Endothelial cell (in vitro differentiated cells): ENCODE measurements around the gene MAGEE2. TPM values are rescaled to one million over a fixed set of nuclear protein-coding genes. Genes with fewer than 3 reads are reported as not detected.
"Not testable (repeated sequence)": the region's sequence is repeated elsewhere in the genome, so short reads cannot be mapped to it uniquely, and the experiment has no call there.

ENCODE experiments used
- DNase-seq: peaks from one replicate; pipeline ENCODE4 v3.0.0; 2021; ENCODE audit warnings: low spot score
- H3K27ac Mint-ChIP-seq: one replicate; pipeline ENCODE4 v1.8.0; 2021; ENCODE audit warnings: mixed read lengths, inconsistent platforms; ENCODE audit not compliant: unreplicated experiment
- H3K27me3 Mint-ChIP-seq: one replicate; pipeline ENCODE4 v1.8.0; 2021; ENCODE audit warnings: mild to moderate bottlenecking, moderate library complexity, mixed read lengths, inconsistent platforms; ENCODE audit not compliant: unreplicated experiment
- H3K36me3 Mint-ChIP-seq: one replicate; pipeline ENCODE4 v1.8.0; 2021; ENCODE audit warnings: mild to moderate bottlenecking, low read depth, mixed read lengths, inconsistent platforms; ENCODE audit not compliant: unreplicated experiment
- H3K4me1 Mint-ChIP-seq: one replicate; pipeline ENCODE4 v1.8.0; 2021; ENCODE audit warnings: mild to moderate bottlenecking, mixed read lengths, inconsistent platforms; ENCODE audit not compliant: unreplicated experiment
- H3K4me3 Mint-ChIP-seq: one replicate; pipeline ENCODE4 v1.8.0; 2021; ENCODE audit warnings: mild to moderate bottlenecking, mixed read lengths, inconsistent platforms; ENCODE audit not compliant: unreplicated experiment
- H3K9me3 Mint-ChIP-seq: one replicate; pipeline ENCODE4 v1.8.0; 2021; ENCODE audit warnings: mixed read lengths, inconsistent platforms; ENCODE audit not compliant: unreplicated experiment
- long read RNA-seq: library from polyadenylated mRNA; unstranded; transcript quantifications from one replicate; pipeline ENCODE4 v2.0.0, GENCODE V29; 2020; ENCODE audit not compliant: unreplicated experiment
- total RNA-seq: library from RNA; stranded (reverse); fragmentation: NEBNext Ultra II Directional; extraction: Animal tissue kit (Norgen Biotek cat#: 25700); gene quantifications from one replicate; pipeline ENCODE4 v1.2.1, GENCODE V29; 2021; ENCODE audit not compliant: unreplicated experiment
- TF ChIP-seq, protein P1 (sequence below): fragments of 200-600 bp; sonication (generic); IDR thresholded peaks from one replicate; pipeline ENCODE4 v1.5.0; 2021; ENCODE audit warnings: antibody characterized with exemption; ENCODE audit not compliant: unreplicated experiment

The MAGEE2 gene, protein sequence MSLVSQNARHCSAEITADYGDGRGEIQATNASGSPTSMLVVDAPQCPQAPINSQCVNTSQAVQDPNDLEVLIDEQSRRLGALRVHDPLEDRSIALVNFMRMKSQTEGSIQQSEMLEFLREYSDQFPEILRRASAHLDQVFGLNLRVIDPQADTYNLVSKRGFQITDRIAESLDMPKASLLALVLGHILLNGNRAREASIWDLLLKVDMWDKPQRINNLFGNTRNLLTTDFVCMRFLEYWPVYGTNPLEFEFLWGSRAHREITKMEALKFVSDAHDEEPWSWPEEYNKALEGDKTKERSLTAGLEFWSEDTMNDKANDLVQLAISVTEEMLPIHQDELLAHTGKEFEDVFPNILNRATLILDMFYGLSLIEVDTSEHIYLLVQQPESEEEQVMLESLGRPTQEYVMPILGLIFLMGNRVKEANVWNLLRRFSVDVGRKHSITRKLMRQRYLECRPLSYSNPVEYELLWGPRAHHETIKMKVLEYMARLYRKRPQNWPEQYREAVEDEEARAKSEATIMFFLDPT
- total RNA-seq = not detected
- long read RNA-seq = 0 reads

DNA sequence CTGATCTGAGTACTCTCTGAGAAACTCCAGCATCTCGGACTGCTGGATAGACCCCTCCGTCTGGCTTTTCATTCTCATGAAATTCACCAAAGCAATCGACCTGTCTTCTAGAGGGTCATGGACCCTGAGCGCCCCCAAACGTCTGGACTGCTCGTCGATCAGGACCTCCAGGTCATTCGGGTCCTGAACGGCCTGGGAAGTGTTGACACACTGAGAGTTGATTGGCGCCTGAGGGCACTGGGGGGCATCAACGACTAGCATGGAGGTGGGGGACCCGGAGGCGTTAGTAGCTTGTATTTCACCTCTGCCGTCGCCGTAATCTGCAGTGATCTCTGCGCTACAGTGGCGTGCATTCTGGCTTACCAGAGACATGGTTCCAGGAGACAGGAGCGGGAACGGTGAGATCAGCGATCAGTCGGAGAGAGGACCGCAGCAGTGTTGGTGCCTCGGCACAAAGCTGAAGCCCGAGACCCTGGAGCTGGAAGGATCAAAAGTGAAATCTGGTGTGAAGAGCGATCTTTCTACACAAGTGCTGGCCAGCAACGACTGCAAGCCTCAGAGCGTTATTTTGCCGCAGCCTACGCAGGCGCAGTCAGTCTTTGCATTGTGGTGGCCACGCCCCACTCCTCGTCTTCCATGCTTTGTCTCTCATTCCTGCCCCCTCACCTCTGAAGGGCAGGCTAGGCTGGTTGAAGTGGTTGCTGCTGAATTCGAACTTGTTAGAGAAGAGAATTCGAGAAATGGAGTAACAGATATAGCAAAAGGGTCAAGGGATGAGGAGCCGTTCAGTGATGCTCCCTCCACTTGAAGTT, at the start of gene MAGEE2:
TSS of gene MAGEE2 (minus strand) at position 575 of the 812 bp plus-strand sequence. CDS start at position 372, 203 bp downstream.
- no peak for DNase-seq
- no peaks in the 10 kb centered on the region for H3K36me3 Mint-ChIP-seq
- H3K4me3 Mint-ChIP-seq = no peak within 1 kb of the TSS
- TF ChIP-seq, protein P1, sequence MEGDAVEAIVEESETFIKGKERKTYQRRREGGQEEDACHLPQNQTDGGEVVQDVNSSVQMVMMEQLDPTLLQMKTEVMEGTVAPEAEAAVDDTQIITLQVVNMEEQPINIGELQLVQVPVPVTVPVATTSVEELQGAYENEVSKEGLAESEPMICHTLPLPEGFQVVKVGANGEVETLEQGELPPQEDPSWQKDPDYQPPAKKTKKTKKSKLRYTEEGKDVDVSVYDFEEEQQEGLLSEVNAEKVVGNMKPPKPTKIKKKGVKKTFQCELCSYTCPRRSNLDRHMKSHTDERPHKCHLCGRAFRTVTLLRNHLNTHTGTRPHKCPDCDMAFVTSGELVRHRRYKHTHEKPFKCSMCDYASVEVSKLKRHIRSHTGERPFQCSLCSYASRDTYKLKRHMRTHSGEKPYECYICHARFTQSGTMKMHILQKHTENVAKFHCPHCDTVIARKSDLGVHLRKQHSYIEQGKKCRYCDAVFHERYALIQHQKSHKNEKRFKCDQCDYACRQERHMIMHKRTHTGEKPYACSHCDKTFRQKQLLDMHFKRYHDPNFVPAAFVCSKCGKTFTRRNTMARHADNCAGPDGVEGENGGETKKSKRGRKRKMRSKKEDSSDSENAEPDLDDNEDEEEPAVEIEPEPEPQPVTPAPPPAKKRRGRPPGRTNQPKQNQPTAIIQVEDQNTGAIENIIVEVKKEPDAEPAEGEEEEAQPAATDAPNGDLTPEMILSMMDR = no peak
- no peak within 1 kb of the TSS for H3K27ac Mint-ChIP-seq
- H3K4me1 Mint-ChIP-seq = no peaks in the 10 kb centered on the region
- H3K27me3 Mint-ChIP-seq = no peaks in the 10 kb centered on the region
- no peaks in the 10 kb centered on the region for H3K9me3 Mint-ChIP-seq

DNA sequence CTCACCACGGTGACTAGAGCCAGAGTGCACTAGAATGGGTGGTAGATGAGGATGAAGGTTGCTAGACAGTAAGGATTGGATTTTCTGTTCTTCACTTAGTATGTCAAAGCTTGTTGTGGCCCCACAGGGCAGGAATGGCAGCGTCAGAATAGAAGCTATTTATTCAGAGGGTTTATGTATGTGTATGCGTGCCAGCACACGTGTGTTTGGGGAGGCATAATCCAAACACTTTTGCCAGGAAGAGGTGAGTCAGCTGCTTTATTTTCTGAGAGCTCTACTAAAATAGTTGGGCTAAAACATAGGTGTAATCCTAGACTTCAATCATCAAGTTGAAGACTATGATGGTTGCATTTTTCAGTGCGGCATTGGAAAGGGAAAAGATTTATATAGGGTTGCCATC, 1.2 kb upstream of the MAGEE2 start:
- TF ChIP-seq, protein P1 = no peak
- no peak overlapping the region for H3K27ac Mint-ChIP-seq
- H3K4me3 Mint-ChIP-seq = no peak overlapping the region
- DNase-seq = no peak
- no peaks in the 10 kb centered on the region for H3K4me1 Mint-ChIP-seq
- no peaks in the 10 kb centered on the region for H3K36me3 Mint-ChIP-seq
- no peaks in the 10 kb centered on the region for H3K27me3 Mint-ChIP-seq
- H3K9me3 Mint-ChIP-seq = no peaks in the 10 kb centered on the region

DNA sequence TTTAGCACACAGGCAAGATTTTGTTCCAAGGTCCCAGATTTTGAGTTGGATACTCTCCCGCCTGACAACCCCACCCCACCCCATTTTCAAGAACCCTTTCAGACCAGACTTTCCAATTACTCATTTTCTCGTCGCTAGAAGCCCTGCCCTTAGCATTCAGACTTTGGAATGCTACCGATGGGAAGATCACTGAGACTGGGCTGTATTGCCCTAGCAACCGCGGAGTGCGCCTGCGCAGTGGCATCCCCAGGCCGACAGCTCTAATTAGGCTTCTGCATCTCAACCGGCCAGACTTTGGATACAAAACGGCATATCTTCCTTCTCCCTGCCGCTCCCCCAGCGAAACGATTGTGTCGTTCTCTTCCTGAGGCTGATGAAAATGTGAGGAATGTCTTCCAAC, 3.4 kb downstream of the MAGEE2 start:
- Mint-ChIP-seq H3K4me1 (no peaks in the 10 kb centered on the region), H3K36me3 (no peaks in the 10 kb centered on the region), H3K27me3 (no peaks in the 10 kb centered on the region), H3K4me3 (no peak overlapping the region), H3K27ac (no peak overlapping the region), H3K9me3 (no peaks in the 10 kb centered on the region)
- DNase-seq = no peak
- TF ChIP-seq, protein P1 = no peak

DNA sequence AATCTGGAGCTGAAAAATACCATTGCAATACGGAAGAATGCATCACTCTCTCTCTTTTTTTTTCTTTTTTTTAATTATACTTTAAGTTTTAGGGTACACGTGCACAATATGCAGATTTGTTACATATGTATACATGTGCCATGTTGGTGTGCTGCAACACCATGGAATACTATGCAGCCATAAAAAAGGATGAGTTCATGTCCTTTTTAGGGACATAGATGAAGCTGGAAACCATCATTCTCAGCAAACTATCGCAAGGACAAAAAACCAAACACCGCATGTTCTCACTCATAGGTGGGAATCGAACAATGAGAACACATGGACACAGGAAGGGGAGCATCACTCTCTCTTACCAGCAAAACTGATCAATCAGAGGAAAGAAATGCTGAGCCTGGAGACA, 17.0 kb downstream of the MAGEE2 start:
- not testable (repeated sequence) for H3K4me1 Mint-ChIP-seq, H3K27ac Mint-ChIP-seq, H3K4me3 Mint-ChIP-seq, H3K36me3 Mint-ChIP-seq, H3K27me3 Mint-ChIP-seq, H3K9me3 Mint-ChIP-seq, DNase-seq

DNA sequence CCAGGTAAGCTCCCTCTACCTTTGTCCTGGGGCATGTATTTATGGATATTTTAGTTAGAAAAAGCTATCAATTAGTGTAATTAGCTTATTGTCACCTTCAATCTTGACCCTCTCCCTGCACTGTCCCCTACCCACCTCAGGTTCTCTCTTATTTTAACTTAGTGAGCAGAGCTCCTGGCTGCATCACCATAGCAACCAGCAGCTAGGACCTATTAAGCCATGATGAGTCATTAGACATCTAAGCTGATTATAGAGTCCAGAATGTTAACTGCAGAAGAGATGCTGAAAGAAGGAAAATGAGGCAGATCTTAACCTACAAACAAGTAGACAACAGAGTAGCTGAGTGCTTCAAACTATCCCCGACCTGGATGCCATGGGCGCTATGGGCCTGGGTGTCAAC, 36.6 kb downstream of the MAGEE2 start:
- peaks cover 1% of the 10 kb centered on the region for H3K9me3 Mint-ChIP-seq
- no peak overlapping the region for H3K4me3 Mint-ChIP-seq
- TF ChIP-seq, protein P1 = no peak
- no peaks in the 10 kb centered on the region for H3K27me3 Mint-ChIP-seq
- H3K27ac Mint-ChIP-seq = no peak overlapping the region
- no peaks in the 10 kb centered on the region for H3K4me1 Mint-ChIP-seq
- DNase-seq = no peak
- peaks cover 16% of the 10 kb centered on the region for H3K36me3 Mint-ChIP-seq
